Stomach (tissue), 9 donors: Measurements from ENCODE around the gene FOLR2. TPM values are rescaled to one million over a fixed set of nuclear protein-coding genes. Genes with fewer than 3 reads are reported as not detected.
A peak's percentile ranks its signal among the peaks of the same experiment; 100 is the strongest.

Experiments used
- DNase-seq, 2 donors: peaks; one replicate each; pipeline versions ENCODE4 v3.0.0 to v3.0.0-alpha.2; 2013 to 2019
- H3K27ac ChIP-seq, 5 donors: fragments of 200-600 bp in 4 of 5; sonication (generic) in 4 of 5; one replicate each; pipeline ENCODE4 v1.5.1; 2013 to 2019; ENCODE audit warnings: mild to moderate bottlenecking in 1 of 5, moderate library complexity in 1 of 5
- H3K27me3 ChIP-seq, 3 donors: fragments of 200-600 bp; sonication (generic); one replicate each; pipeline ENCODE4 v1.5.1; 2017 to 2019; ENCODE audit warnings: mixed run types in 1 of 3
- H3K36me3 ChIP-seq, 4 donors: fragments of 200-600 bp; sonication (generic); 1 replicate in 3 of 4; 2 replicates in 1 of 4; pipeline ENCODE4 v1.5.1; 2016 to 2019
- H3K4me1 ChIP-seq, 4 donors: fragments of 200-600 bp; sonication (generic); one replicate each; pipeline ENCODE4 v1.5.1; 2016 to 2019
- H3K4me3 ChIP-seq, 4 donors: fragments of 200-600 bp; sonication (generic) in 3 of 4; one replicate each; pipeline ENCODE4 v1.5.1; 2016 to 2019; ENCODE audit warnings: mild to moderate bottlenecking in 1 of 4
- H3K9me3 ChIP-seq, 4 donors: fragments of 200-600 bp; sonication (generic); one replicate each; pipeline ENCODE4 v1.5.1; 2016 to 2019
- CTCF ChIP-seq, 7 experiments: fragments of 450-650 bp in 4 of 7; fragments of 200-600 bp in 3 of 7; sonication (generic) in 3 of 7; IDR thresholded peaks; one replicate each; pipeline ENCODE4 v1.5.1; 2016 to 2019; ENCODE audit warnings: antibody characterized with exemption in 7 of 7, control low read depth in 2 of 7, mild to moderate bottlenecking in 1 of 7
- EP300 ChIP-seq: sonication (generic); formaldehyde crosslinking; IDR thresholded peaks from one replicate; pipeline ENCODE4 v1.6.1; 2017; ENCODE audit warnings: antibody characterized with exemption
- POLR2A ChIP-seq, 4 donors: fragments of 450-650 bp; IDR thresholded peaks; one replicate each; pipeline ENCODE4 v1.6.1; 2016; ENCODE audit warnings: antibody characterized with exemption in 4 of 4, control low read depth in 2 of 4, mild to moderate bottlenecking in 1 of 4, moderate library complexity in 1 of 4
- POLR2AphosphoS5 ChIP-seq, 3 donors: sonication (generic); formaldehyde crosslinking; IDR thresholded peaks; one replicate each; pipeline ENCODE4 v1.6.1; 2016; ENCODE audit warnings: antibody characterized with exemption in 3 of 3
- WGBS, 5 donors: extraction: QIAGEN DNeasy Blood & Tissue Kit in 3 of 5; methylation state at CpG; one replicate each; pipeline versions ENCODE4 v1.1.5 to v1.1.7; 2013 to 2018; 5-methylcytosine and 5-hydroxymethylcytosine counted together
- intact Hi-C: fragments of 100-400 bp; cut with DNase I; formaldehyde crosslinking; loops from one replicate; pipeline ENCODE4 v1.15.1; 2023; ENCODE audit warnings: low total_unique reads
- polyA plus RNA-seq, 3 donors: library from polyadenylated mRNA; stranded (reverse); fragments of 200-250 nt; gene quantifications; one replicate each; pipeline ENCODE4 v1.2.3, GENCODE V29; 2013
- total RNA-seq, 5 donors: library from RNA; depleted of rRNA; stranded (reverse); fragments of >200 nt; gene quantifications; one replicate each; pipeline versions ENCODE4 v1.1.0 to v1.2.3, GENCODE V29; 2014 to 2016
- donor health status: healthy with polysubstance abuse.
- donor health status: Bipolar disorder and iron deficiency.
- donor health status: healthy.

The FOLR2 gene
- total and polyA plus RNA-seq, 8 donors, result 1.8 to 28.6 (median 9.3) TPM

- no peak for DNase-seq
- H3K36me3 ChIP-seq, result no peaks in the 10 kb centered on the region
- H3K27ac ChIP-seq, result no peak overlapping the region
- peaks cover 0 to 16% (median 5%) of the 10 kb centered on the region in 4 donors for H3K4me1 ChIP-seq
- intact Hi-C loops, result no loop called here
- H3K4me3 ChIP-seq, result no peak overlapping the region
- WGBS, 5 donors, result 86 to 100% (median 93%) methylated on average over 1 of the region's 1 CpG
- no peaks in the 10 kb centered on the region for H3K9me3 ChIP-seq
- TF ChIP-seq CTCF (IDR thresholded peaks at IDR 0.05), result no peak
- no peak for TF ChIP-seq POLR2A (IDR thresholded peaks at IDR 0.05)
- no peak for TF ChIP-seq EP300
- TF ChIP-seq POLR2AphosphoS5 (IDR thresholded peaks at IDR 0.05), result no peak
- H3K27me3 ChIP-seq, result no peaks in the 10 kb centered on the region
Observed at GRCh38 chr11:72188267-72188666, 28.3 kb upstream of the FOLR2 start.

GRCh38 chr11:72189455-72190250 is 26.9 kb upstream of the FOLR2 start:
- DNase-seq, result peak in 1 of 2 donors; percentile 77
- 55 to 74% (median 66%) methylated on average over 3 of the region's 3 CpGs for WGBS, 5 donors
- H3K27ac ChIP-seq, result no peak overlapping the region

GRCh38 chr11:72190631-72191071 is 25.9 kb upstream of the FOLR2 start:
- Histone ChIP-seq H3K27ac (no peak overlapping the region), H3K27me3 (no peaks in the 10 kb centered on the region), H3K4me3 (no peak overlapping the region), H3K36me3 (no peaks in the 10 kb centered on the region), H3K4me1 (peaks cover 0 to 12% (median 5%) of the 10 kb centered on the region in 4 donors), H3K9me3 (no peaks in the 10 kb centered on the region)
- 76 to 92% (median 78%) methylated on average over 5 of the region's 5 CpGs for WGBS, 5 donors
- no peak for DNase-seq
- TF ChIP-seq POLR2A (IDR thresholded peaks at IDR 0.05), result no peak
- TF ChIP-seq CTCF (IDR thresholded peaks at IDR 0.05), result no peak
- TF ChIP-seq EP300, result no peak
- no peak for TF ChIP-seq POLR2AphosphoS5 (IDR thresholded peaks at IDR 0.05)
- intact Hi-C loops, result no loop called here

More at GRCh38 chr11:72189455-72190250, 26.9 kb upstream of the FOLR2 start:
- no peaks in the 10 kb centered on the region for H3K36me3 ChIP-seq
- intact Hi-C loops, result no loop called here
- H3K4me1 ChIP-seq, result peaks cover 0 to 12% (median 5%) of the 10 kb centered on the region in 4 donors
- H3K27me3 ChIP-seq, result no peaks in the 10 kb centered on the region
- H3K4me3 ChIP-seq, result no peak overlapping the region
- no peak for TF ChIP-seq POLR2A (IDR thresholded peaks at IDR 0.05)
- TF ChIP-seq POLR2AphosphoS5 (IDR thresholded peaks at IDR 0.05), result no peak
- no peak for TF ChIP-seq CTCF (IDR thresholded peaks at IDR 0.05)
- no peak for TF ChIP-seq EP300
- H3K9me3 ChIP-seq, result no peaks in the 10 kb centered on the region

- DNase-seq, result peak in 1 of 2 donors; percentile 35
- Histone ChIP-seq H3K27me3 (no peaks in the 10 kb centered on the region), H3K4me3 (no peak within 1 kb of the TSS), H3K9me3 (no peaks in the 10 kb centered on the region), H3K36me3 (no peaks in the 10 kb centered on the region), H3K27ac (no peak within 1 kb of the TSS), H3K4me1 (peaks cover 0 to 12% (median 5%) of the 10 kb centered on the region in 4 donors)
- intact Hi-C loops, result no loop called here
- no peak for TF ChIP-seq POLR2A (IDR thresholded peaks at IDR 0.05)
- TF ChIP-seq POLR2AphosphoS5 (IDR thresholded peaks at IDR 0.05), result no peak
- TF ChIP-seq EP300, result no peak
- no peak for TF ChIP-seq CTCF (IDR thresholded peaks at IDR 0.05)
- 46 to 66% (median 57%) methylated on average over 4 to 5 of the region's 5 CpGs for WGBS, 5 donors
Observed at GRCh38 chr11:72191961-72192381, 24.6 kb upstream of the FOLR2 start, which contains the start of gene FOLR1. FOLR1 (plus strand) TSS chr11:72192140; CDS start chr11:72192174, 34 bp downstream.
